ENCODE measurements around the gene TSSK2.

The TSSK2 gene

DNA sequence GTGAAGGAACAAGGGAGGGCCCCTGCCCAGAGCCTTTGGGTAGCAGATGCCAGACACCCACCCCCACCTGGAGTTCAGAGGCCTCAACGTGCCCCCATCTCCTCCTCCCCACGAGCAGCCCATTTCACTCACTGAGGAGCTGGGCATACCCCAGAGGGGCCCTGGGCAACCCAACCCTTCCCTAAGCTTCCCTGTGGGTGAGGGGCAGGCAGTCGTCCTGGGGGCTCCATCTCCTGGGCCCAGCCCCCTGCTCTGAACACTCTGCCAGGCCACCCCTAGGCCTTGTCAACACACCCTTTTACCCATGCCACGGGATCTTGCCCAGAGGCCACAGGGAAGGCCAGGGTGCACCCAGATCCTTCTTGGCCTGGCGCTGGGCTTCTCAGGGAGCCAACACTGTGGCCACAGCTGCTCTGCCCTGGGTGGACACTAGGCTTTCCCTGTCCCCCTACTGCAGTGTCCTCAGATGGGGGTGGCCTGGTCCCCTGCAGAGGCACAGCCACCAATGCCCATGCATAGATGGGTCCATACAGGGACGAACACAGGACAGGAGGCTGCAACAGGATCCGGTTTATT is 44.0 kb downstream of the TSSK2 start:
- in situ Hi-C loops (cut with HindIII; ENCODE audit: low pct_unique_long_range_greater_than_20kb, low sequenced_read_pairs) = no loop called here
- DNase-seq (ENCODE audit: low read depth in 1 of 2, low spot score in 1 of 2) = no peak
- no peak for TF ChIP-seq JUND (IDR thresholded peaks at IDR 0.05; ENCODE audit: low read depth)

GRCh38 chr22:19175602-19176174 is 44.6 kb downstream of the TSSK2 start:
- no peak for TF ChIP-seq JUND (IDR thresholded peaks at IDR 0.05; ENCODE audit: low read depth)
- no peak for DNase-seq (ENCODE audit: low read depth in 1 of 2, low spot score in 1 of 2)
- in situ Hi-C loops (cut with HindIII; ENCODE audit: low pct_unique_long_range_greater_than_20kb, low sequenced_read_pairs) = no loop called here

DNA sequence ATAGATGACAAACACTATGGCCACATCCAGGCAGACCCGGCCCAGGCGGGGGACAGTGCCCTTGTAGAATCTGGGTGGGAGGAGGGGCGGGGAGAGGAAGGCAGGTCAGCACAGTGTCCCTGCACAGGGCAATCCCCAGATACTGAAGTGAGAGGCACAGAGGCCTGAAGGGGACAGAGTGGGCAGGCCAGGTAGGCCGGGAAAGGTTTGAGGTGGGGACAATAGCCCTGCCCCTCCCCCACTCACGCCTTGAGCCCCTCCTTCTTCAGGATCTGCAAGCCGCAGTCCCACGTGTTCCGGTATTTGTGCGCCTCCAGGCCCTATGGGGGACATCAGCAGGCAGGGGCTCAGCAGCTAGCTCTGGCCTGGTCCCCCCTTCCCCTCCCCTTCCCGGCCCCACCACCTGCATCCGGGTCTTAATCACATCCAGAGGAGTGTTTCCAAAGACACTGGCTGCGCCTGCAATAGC is 45.1 kb downstream of the TSSK2 start:
- no peak for TF ChIP-seq JUND (IDR thresholded peaks at IDR 0.05; ENCODE audit: low read depth)
- DNase-seq (ENCODE audit: low read depth in 1 of 2, low spot score in 1 of 2) = no peak
- in situ Hi-C loops (cut with HindIII; ENCODE audit: low pct_unique_long_range_greater_than_20kb, low sequenced_read_pairs) = no loop called here

DNA sequence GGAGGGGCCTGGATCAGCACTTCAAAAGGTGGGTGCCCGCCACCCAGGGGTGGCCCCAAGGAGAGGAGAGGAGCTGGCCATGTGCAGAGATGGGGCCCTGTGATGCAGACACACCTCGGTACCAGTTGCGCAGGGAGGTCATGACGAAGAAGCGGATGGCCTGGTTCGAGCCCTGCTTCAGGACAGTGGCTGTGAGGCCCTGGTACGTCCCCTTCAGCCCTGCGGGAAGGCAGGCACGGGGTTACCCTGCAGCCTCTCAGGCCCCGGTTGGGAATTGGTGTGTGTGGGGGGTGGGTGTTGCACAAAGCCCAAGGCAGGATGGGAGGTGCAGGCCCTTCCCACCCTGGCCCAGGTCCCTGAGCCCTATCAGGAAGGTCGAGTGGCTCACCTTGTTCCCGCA is 45.6 kb downstream of the TSSK2 start:
- DNase-seq (ENCODE audit: low read depth in 1 of 2, low spot score in 1 of 2) = no peak
- in situ Hi-C loops (cut with HindIII; ENCODE audit: low pct_unique_long_range_greater_than_20kb, low sequenced_read_pairs) = no loop called here
- no peak for TF ChIP-seq JUND (IDR thresholded peaks at IDR 0.05; ENCODE audit: low read depth)

DNA sequence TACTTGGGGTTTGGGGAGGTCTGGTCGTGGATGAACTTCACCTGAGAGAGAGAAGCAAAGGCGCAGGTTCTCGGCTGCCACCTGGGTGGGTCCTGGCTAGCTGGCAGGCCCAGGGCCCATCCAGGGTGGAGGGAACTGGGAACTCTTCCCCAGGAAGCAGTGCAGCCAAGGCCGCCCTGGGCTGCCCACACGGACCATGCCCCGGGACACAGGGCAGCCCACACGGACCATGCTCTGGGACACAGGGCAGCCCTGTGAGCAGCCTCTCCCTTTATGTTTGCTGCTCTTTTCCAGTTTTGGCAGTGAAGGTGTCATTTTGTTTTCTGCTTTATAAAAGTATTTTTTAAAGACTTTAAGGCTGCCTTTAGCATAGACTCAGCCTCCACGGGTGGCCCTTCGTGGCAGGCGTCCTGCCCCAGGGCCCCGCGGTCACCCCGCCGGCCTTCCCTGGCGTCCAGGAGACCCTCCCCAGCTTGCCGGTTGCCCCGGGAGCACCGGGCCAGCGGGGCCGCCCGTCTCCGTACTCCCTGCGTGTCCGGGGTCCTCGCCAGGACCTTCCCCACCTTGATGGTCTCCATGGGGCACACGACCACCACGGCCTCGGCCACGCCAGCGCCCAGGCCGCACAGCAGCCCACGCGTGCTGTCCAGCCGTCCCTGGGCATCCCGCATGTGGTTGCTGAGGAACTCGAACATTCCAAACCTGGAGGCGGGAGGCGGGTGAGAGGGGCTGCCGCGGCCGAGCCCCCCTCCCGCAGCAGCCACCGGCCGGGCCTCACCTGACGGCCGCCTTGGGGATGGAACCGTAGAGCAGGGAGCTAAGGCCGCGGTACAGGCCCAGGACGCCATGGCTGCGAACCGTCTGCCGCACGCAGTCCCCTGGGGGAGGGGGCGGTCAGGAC is 46.3 kb downstream of the TSSK2 start:
- no peak for DNase-seq (ENCODE audit: low read depth in 1 of 2, low spot score in 1 of 2)
- in situ Hi-C loops (cut with HindIII; ENCODE audit: low pct_unique_long_range_greater_than_20kb, low sequenced_read_pairs) = no loop called here
- no peak for TF ChIP-seq JUND (IDR thresholded peaks at IDR 0.05; ENCODE audit: low read depth)

DNA sequence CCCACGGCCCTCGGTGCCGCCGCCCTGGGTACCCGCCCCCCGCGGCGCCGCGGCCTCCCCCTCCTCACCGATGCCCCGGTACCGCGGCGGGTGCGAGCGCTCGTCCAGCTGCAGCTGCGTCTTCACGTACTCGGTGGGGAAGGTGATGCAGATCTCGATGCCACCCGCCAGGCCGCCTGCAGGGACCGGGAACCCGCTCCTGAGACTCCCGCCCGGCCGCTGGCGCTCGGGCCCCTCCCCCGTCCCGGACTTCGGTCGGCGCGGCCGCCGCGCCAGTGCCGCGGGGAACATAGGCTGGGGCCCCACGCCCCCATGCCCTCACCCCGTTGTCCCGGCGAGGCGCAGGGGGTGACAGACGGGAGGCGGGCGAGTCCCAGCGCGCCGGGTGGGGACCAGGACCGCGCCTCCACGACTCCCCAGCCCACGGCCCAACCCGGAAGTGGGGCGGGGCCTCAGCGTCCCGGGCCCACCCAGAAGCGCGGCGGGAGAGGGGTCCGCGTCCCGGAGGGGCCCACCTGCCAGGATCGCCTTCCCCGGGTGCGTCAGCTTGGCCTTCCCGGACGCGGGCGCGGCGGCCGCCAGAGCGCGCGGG is 47.1 kb downstream of the TSSK2 start:
- TF ChIP-seq JUND (IDR thresholded peaks at IDR 0.05; ENCODE audit: low read depth) = no peak
- in situ Hi-C loops (cut with HindIII; ENCODE audit: low pct_unique_long_range_greater_than_20kb, low sequenced_read_pairs) = no loop called here
- peak in 1 of 2 experiments; percentile 26 for DNase-seq (ENCODE audit: low read depth in 1 of 2, low spot score in 1 of 2)

DNA sequence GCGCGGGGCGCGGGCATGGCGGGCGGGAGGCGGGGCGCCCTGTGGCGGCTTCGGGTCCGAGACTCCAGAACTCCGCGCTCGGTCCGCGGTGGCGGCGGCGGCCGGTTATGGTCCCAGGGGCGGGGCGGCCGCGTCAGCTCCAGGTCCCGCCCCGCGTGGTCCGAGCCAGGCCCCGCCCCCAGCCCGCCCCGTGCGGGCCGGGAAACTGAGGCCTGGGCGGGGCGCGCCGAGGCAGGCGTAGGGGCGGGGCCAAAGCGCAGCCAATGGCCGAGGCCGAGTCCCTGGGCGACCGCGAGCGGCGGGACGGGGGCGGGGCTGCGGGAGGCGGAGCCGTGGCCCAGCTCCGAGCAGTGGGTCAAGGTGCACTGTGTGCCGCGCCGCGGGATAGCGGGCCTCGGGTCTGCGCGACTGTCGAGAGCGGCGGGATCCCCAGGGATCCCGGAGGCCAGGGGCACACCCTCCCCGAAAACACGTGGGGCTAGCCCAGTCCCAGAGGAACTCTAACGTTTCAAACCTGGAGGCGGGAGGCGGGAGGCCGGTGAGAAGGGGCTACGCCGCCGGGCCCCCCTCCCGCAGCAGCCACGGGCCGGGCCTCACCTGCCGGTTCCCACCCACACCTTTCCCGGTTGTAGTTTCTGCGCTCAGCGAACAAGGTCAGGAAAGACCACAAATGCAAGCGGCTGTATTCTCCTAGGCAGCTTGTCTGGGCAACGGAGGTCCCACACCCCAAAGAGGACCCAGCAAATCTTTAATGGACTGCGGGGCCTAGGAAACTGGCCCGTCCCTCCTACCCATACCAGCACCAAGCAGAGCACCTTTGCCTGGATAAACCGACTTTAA is 47.8 kb downstream of the TSSK2 start, which contains the start of gene SLC25A1:
Gene SLC25A1 (minus strand): TSS at position 80 of the 840 bp plus-strand sequence. CDS start 63 bp downstream, at position 17.
- TF ChIP-seq JUND (IDR thresholded peaks at IDR 0.05; ENCODE audit: low read depth) = no peak
- peak; percentile 90 to 93 for DNase-seq (ENCODE audit: low read depth in 1 of 2, low spot score in 1 of 2)
- in situ Hi-C loops (cut with HindIII; ENCODE audit: low pct_unique_long_range_greater_than_20kb, low sequenced_read_pairs) = no loop called here

- no peak for TF ChIP-seq JUND (IDR thresholded peaks at IDR 0.05; ENCODE audit: low read depth)
- in situ Hi-C loops (cut with HindIII; ENCODE audit: low pct_unique_long_range_greater_than_20kb, low sequenced_read_pairs) = no loop called here
- peak; percentile 37 to 82 for DNase-seq (ENCODE audit: low read depth in 1 of 2, low spot score in 1 of 2)
These were observed 48.5 kb downstream of the TSSK2 start for GRCh38 chr22:19179497-19180048.

- DNase-seq (ENCODE audit: low read depth in 1 of 2, low spot score in 1 of 2) = no peak
- TF ChIP-seq JUND (IDR thresholded peaks at IDR 0.05; ENCODE audit: low read depth) = no peak
These were observed 49.1 kb downstream of the TSSK2 start for GRCh38 chr22:19180234-19180633.

DNA sequence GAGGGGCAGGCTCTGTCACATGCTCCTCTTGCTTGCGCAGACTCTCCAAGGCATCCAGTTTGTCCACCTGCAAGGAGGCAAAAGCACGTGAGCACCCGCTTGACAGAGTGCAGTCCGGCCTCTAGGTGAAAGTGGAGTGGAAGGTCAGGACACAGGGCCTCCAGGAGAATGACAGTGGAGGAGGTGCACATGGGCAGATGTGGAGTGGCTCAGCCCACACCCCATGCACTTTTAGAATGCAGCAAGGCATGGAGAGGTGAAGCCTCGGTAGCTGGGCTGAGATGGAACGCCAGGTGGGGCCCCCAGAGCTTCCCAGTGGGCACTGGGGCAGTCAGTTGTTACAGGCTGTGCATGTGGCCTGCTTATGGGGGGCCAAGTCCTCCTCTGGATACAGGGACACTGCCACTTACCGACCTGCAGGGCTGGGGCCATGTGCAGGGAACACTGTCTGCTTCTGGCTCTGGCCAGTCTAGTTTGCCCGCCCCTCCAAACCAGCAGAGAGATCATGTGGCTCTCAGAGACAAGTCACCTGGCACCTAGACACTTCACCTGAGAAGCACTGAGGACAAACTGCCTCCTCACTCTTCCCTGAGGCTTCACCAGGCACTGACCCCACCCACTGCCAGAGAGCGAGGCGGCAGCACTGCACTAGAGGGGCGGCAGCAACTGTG is 49.8 kb downstream of the TSSK2 start:
- in situ Hi-C loops (cut with HindIII; ENCODE audit: low pct_unique_long_range_greater_than_20kb, low sequenced_read_pairs) = no loop called here
- DNase-seq (ENCODE audit: low read depth in 1 of 2, low spot score in 1 of 2) = no peak
- TF ChIP-seq JUND (IDR thresholded peaks at IDR 0.05; ENCODE audit: low read depth) = no peak

More at GRCh38 chr22:19180234-19180633, 49.1 kb downstream of the TSSK2 start:
- in situ Hi-C loops (cut with HindIII; ENCODE audit: low pct_unique_long_range_greater_than_20kb, low sequenced_read_pairs) = no loop called here

GRCh38 chr22:19181786-19182471 is 50.8 kb downstream of the TSSK2 start:
- TF ChIP-seq JUND (IDR thresholded peaks at IDR 0.05; ENCODE audit: low read depth) = no peak
- in situ Hi-C loops (cut with HindIII; ENCODE audit: low pct_unique_long_range_greater_than_20kb, low sequenced_read_pairs) = no loop called here
- no peak for DNase-seq (ENCODE audit: low read depth in 1 of 2, low spot score in 1 of 2)
